Measurements from ENCODE around the gene EPSTI1.
"Not testable (repeated sequence)": the region's sequence is repeated elsewhere in the genome, so short reads cannot be mapped to it uniquely, and the experiment has no call there.

EPSTI1 gene, protein sequence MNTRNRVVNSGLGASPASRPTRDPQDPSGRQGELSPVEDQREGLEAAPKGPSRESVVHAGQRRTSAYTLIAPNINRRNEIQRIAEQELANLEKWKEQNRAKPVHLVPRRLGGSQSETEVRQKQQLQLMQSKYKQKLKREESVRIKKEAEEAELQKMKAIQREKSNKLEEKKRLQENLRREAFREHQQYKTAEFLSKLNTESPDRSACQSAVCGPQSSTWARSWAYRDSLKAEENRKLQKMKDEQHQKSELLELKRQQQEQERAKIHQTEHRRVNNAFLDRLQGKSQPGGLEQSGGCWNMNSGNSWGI

DNA sequence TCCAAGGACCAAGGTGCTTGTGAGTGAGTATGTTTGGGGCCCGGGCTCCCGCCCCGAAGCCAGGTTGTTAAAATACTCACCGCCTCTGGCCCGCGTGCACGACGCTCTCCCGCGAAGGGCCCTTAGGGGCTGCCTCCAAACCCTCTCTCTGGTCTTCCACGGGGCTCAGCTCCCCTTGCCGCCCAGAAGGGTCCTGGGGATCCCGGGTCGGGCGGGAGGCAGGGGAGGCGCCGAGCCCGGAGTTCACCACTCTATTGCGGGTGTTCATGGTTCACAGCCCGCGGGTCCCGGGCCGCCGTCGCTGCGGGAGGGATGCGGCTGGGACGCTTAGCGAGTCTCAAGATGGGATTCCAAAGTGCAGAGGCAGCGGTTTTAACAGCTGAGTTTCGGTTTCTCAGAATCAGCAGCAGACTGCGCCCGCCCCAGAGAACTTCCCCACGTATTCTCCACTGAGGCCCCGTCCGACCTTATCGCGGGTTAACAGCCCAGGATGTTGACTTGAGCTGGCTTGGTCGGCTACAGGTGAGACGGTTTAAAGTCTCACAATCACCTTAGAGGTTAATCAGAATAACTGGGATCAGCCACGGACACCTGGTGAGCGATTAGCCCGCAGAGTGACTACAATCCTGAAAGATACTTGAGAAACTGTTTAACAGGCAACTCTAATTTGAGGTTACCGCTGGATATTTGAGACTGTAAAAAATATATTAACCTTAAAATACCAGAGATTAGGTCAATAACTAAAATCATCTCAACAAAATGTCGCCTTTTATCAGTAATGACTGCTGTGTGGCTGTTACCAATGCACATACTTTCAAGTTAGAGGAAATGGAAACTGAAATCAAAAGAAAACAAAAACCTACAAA lies at the start of gene EPSTI1:
Gene EPSTI1, minus strand, starts transcription at position 344 of the 866 bp plus-strand sequence. Its CDS starts 76 bp downstream, at position 268.
- TF ChIP-seq, protein P1, sequence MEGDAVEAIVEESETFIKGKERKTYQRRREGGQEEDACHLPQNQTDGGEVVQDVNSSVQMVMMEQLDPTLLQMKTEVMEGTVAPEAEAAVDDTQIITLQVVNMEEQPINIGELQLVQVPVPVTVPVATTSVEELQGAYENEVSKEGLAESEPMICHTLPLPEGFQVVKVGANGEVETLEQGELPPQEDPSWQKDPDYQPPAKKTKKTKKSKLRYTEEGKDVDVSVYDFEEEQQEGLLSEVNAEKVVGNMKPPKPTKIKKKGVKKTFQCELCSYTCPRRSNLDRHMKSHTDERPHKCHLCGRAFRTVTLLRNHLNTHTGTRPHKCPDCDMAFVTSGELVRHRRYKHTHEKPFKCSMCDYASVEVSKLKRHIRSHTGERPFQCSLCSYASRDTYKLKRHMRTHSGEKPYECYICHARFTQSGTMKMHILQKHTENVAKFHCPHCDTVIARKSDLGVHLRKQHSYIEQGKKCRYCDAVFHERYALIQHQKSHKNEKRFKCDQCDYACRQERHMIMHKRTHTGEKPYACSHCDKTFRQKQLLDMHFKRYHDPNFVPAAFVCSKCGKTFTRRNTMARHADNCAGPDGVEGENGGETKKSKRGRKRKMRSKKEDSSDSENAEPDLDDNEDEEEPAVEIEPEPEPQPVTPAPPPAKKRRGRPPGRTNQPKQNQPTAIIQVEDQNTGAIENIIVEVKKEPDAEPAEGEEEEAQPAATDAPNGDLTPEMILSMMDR (IDR thresholded peaks at IDR 0.05; ENCODE audit: control insufficient read depth, extremely low read depth, insufficient read depth), result no peak

GRCh38 chr13:43041369-43041921 lies 49.4 kb upstream of the EPSTI1 start:
- TF ChIP-seq, protein P1 (IDR thresholded peaks at IDR 0.05; ENCODE audit: control insufficient read depth, extremely low read depth, insufficient read depth), result no peak
- no peak for DNase-seq (ENCODE audit: low read depth)
- H3K4me3 ChIP-seq (ENCODE audit: low read depth, low read length), result no peak overlapping the region

More for the DNA sequence above, at the start of gene EPSTI1:
- no peak for DNase-seq (ENCODE audit: low read depth)
- no peak within 1 kb of the TSS for H3K4me3 ChIP-seq (ENCODE audit: low read depth, low read length)

DNA sequence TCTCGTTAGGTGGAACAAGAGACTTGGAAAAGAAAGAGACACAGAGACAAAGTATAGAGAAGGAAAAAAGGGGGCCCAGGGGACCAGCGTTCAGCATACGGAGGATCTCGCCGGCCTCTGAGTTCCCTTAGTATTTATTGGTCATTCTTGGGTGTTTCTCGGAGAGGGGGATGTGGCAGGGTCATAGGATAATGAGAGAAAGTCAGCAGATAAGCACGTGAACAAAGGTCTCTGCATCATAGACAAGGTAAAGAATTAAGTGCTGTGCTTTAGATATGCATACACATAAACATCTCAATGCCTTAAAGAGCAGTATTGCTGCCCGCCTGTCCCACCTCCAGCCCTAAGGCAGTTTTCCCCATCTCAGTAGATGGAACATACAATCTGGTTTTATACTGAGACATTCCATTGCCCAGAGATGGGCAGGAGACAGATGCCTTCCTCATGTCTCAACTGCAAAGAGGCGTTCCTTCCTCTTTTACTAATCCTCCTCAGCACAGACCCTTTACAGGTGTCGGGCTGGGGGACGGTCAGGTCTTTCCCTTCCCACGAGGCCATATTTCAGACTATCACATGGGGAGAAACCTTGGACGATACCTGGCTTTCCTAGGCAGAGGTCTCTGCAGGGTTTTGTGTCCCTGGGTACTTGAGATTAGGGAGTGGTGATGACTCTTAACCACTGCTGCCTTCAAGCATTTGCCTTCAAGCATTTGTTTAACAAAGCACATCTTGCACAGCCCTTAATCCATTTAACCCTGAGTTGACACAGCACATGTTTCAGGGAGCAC lies 48.7 kb upstream of the EPSTI1 start:
- not testable (repeated sequence) for DNase-seq (ENCODE audit: low read depth); H3K4me3 ChIP-seq (ENCODE audit: low read depth, low read length)

GRCh38 chr13:43039966-43040365 lies 47.9 kb upstream of the EPSTI1 start:
- TF ChIP-seq, protein P1 (IDR thresholded peaks at IDR 0.05; ENCODE audit: control insufficient read depth, extremely low read depth, insufficient read depth), result no peak
- no peak for DNase-seq (ENCODE audit: low read depth)
- no peak overlapping the region for H3K4me3 ChIP-seq (ENCODE audit: low read depth, low read length)

DNA sequence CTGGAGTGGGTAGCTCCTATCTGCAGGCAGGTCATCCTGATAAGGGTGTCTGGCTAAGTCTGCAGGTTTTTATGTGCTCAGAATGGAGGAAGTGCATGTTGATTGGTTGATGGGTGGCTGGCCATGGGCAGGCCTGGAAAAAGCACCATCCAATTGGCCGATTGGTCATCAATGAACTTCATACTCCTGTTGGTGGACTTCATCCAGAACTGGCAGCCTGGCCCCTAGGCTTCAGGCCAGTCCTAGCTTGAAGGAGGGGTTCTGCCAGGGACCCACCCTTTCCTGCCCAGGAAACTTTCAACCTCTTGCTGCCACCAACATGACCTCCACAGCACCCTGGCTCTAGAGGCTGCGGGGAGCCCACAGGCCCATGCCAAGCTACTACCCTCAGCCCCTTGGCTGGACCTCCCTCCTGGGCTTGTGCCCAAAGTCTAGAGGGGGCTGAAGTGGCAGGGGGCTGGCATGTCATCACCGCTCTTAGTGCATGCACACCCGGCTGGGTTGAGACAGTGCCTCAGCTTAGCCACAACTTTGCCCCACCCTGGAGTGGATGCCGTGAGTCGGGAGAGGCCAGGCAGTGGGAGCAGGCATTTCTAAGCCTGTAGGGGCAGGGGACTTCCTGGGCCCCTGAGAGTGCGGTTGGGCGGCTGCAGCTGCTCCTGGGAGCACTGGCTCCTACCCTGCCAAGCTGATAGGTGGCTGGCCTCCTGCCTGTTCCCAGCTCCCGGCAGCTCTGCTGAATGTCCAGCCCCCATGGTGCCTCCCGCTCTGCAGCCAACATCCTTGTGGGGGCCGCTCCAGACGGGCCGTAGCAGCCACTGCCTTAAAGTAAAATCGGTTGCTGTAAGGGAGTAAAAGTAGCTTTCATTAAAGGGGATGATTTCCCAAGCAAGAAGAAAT lies 44.6 kb upstream of the EPSTI1 start:
- TF ChIP-seq, protein P1 (IDR thresholded peaks at IDR 0.05; ENCODE audit: control insufficient read depth, extremely low read depth, insufficient read depth), result no peak

GRCh38 chr13:43033038-43033437 lies 41.0 kb upstream of the EPSTI1 start:
- DNase-seq (ENCODE audit: low read depth), result no peak
- TF ChIP-seq, protein P1 (IDR thresholded peaks at IDR 0.05; ENCODE audit: control insufficient read depth, extremely low read depth, insufficient read depth), result no peak
- no peak overlapping the region for H3K4me3 ChIP-seq (ENCODE audit: low read depth, low read length)

More for the DNA sequence above, 44.6 kb upstream of the EPSTI1 start:
- H3K4me3 ChIP-seq (ENCODE audit: low read depth, low read length), result no peak overlapping the region
- no peak for DNase-seq (ENCODE audit: low read depth)

All from LNCaP clone FGC (cell line).